Measurements from ENCODE around the gene MYPOP. TPM values are rescaled to one million over a fixed set of nuclear protein-coding genes. Genes with fewer than 3 reads are reported as not detected.

MYPOP gene
- total and polyA plus RNA-seq, 9 of the 15 experiments (the other 6 are each of a cell fraction or from before 2014, with no cell fraction given), result 0.32 to 7.6 (median 1.6) TPM

DNA sequence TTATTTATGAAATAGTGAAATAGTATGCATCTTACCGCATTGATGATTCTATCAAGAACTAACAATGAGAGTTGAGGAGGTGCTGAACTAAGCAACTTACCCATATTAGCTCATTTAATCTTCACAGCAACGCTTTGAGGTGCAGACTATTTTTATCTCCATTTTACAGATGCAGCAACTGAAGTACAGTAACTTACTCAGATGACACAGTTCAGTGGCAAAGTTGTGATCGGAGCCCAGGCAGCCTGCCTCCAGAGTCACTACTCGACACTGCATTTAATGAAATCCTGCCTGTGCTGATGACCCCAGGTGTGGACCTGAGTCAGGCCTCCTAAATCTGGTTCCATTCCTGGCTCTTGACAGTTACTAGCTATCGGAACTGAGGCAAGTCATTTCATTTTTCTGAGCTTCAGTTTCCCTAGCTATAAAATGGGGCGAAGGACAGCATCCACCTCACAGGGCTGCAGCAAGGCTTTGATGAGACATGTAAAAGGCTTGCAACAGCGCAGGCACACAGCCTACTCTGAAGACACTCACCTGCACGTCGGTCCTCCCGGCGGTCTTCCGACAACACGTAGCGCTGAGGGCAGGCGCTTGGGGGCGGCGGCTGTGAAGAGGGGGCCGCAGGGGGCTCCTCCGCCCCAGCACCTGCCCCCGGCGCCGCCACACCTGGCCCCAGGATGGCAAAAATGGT is 1.5 kb downstream of the MYPOP start (continued):
- TF ChIP-seq, protein P1, sequence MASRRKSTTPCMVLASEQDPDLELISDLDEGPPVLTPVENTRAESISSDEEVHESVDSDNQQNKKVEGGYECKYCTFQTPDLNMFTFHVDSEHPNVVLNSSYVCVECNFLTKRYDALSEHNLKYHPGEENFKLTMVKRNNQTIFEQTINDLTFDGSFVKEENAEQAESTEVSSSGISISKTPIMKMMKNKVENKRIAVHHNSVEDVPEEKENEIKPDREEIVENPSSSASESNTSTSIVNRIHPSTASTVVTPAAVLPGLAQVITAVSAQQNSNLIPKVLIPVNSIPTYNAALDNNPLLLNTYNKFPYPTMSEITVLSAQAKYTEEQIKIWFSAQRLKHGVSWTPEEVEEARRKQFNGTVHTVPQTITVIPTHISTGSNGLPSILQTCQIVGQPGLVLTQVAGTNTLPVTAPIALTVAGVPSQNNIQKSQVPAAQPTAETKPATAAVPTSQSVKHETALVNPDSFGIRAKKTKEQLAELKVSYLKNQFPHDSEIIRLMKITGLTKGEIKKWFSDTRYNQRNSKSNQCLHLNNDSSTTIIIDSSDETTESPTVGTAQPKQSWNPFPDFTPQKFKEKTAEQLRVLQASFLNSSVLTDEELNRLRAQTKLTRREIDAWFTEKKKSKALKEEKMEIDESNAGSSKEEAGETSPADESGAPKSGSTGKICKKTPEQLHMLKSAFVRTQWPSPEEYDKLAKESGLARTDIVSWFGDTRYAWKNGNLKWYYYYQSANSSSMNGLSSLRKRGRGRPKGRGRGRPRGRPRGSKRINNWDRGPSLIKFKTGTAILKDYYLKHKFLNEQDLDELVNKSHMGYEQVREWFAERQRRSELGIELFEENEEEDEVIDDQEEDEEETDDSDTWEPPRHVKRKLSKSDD (conservative IDR thresholded peaks at IDR 0.05; ENCODE audit: low read length), result no peak
- no peak for TF ChIP-seq ZBTB8A (IDR thresholded peaks at IDR 0.05; ENCODE audit: partially characterized antibody)
- TF ChIP-seq RFX1 (IDR thresholded peaks at IDR 0.05), result no peak
- TF ChIP-seq, protein P2, sequence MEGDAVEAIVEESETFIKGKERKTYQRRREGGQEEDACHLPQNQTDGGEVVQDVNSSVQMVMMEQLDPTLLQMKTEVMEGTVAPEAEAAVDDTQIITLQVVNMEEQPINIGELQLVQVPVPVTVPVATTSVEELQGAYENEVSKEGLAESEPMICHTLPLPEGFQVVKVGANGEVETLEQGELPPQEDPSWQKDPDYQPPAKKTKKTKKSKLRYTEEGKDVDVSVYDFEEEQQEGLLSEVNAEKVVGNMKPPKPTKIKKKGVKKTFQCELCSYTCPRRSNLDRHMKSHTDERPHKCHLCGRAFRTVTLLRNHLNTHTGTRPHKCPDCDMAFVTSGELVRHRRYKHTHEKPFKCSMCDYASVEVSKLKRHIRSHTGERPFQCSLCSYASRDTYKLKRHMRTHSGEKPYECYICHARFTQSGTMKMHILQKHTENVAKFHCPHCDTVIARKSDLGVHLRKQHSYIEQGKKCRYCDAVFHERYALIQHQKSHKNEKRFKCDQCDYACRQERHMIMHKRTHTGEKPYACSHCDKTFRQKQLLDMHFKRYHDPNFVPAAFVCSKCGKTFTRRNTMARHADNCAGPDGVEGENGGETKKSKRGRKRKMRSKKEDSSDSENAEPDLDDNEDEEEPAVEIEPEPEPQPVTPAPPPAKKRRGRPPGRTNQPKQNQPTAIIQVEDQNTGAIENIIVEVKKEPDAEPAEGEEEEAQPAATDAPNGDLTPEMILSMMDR (IDR thresholded peaks at IDR 0.05 in 2 of 3, conservative IDR thresholded peaks at IDR 0.05 in 1 of 3; ENCODE audit: insufficient read depth in 2 of 3, low read depth in 1 of 3, low read length in 3 of 3), result 0 out of 6 replicates have a peak, but pooled peaks of 2 of the 3 experiments have one; percentile 1 to 3
- TF ChIP-seq, protein P3, sequence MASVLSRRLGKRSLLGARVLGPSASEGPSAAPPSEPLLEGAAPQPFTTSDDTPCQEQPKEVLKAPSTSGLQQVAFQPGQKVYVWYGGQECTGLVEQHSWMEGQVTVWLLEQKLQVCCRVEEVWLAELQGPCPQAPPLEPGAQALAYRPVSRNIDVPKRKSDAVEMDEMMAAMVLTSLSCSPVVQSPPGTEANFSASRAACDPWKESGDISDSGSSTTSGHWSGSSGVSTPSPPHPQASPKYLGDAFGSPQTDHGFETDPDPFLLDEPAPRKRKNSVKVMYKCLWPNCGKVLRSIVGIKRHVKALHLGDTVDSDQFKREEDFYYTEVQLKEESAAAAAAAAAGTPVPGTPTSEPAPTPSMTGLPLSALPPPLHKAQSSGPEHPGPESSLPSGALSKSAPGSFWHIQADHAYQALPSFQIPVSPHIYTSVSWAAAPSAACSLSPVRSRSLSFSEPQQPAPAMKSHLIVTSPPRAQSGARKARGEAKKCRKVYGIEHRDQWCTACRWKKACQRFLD (CRISPR knock-in tag; IDR thresholded peaks at IDR 0.05), result no peak
- TF ChIP-seq, protein P4, sequence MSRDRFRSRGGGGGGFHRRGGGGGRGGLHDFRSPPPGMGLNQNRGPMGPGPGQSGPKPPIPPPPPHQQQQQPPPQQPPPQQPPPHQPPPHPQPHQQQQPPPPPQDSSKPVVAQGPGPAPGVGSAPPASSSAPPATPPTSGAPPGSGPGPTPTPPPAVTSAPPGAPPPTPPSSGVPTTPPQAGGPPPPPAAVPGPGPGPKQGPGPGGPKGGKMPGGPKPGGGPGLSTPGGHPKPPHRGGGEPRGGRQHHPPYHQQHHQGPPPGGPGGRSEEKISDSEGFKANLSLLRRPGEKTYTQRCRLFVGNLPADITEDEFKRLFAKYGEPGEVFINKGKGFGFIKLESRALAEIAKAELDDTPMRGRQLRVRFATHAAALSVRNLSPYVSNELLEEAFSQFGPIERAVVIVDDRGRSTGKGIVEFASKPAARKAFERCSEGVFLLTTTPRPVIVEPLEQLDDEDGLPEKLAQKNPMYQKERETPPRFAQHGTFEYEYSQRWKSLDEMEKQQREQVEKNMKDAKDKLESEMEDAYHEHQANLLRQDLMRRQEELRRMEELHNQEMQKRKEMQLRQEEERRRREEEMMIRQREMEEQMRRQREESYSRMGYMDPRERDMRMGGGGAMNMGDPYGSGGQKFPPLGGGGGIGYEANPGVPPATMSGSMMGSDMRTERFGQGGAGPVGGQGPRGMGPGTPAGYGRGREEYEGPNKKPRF (IDR thresholded peaks at IDR 0.05; ENCODE audit: low read depth, low read length), result no peak
- TF ChIP-seq, protein P5, sequence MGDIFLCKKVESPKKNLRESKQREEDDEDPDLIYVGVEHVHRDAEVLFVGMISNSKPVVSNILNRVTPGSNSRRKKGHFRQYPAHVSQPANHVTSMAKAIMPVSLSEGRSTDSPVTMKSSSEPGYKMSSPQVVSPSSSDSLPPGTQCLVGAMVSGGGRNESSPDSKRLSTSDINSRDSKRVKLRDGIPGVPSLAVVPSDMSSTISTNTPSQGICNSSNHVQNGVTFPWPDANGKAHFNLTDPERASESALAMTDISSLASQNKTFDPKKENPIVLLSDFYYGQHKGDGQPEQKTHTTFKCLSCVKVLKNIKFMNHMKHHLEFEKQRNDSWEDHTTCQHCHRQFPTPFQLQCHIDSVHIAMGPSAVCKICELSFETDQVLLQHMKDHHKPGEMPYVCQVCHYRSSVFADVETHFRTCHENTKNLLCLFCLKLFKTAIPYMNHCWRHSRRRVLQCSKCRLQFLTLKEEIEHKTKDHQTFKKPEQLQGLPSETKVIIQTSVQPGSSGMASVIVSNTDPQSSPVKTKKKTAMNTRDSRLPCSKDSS (IDR thresholded peaks at IDR 0.05; ENCODE audit: low read depth, partially characterized antibody), result no peak
